Stomach (tissue), 9 donors: Measurements from ENCODE around the gene ATIC. TPM values are rescaled to one million over a fixed set of nuclear protein-coding genes. Genes with fewer than 3 reads are reported as not detected.

Experiments
- DNase-seq, 2 donors: peaks; one replicate each; pipeline versions ENCODE4 v3.0.0 to v3.0.0-alpha.2; 2013 to 2019
- H3K27ac ChIP-seq, 5 donors: fragments of 200-600 bp in 4 of 5; sonication (generic) in 4 of 5; one replicate each; pipeline ENCODE4 v1.5.1; 2013 to 2019; ENCODE audit warnings: mild to moderate bottlenecking in 1 of 5, moderate library complexity in 1 of 5
- H3K27me3 ChIP-seq, 3 donors: fragments of 200-600 bp; sonication (generic); one replicate each; pipeline ENCODE4 v1.5.1; 2017 to 2019; ENCODE audit warnings: mixed run types in 1 of 3
- H3K36me3 ChIP-seq, 4 donors: fragments of 200-600 bp; sonication (generic); 1 replicate in 3 of 4; 2 replicates in 1 of 4; pipeline ENCODE4 v1.5.1; 2016 to 2019
- H3K4me1 ChIP-seq, 4 donors: fragments of 200-600 bp; sonication (generic); one replicate each; pipeline ENCODE4 v1.5.1; 2016 to 2019
- H3K4me3 ChIP-seq, 4 donors: fragments of 200-600 bp; sonication (generic) in 3 of 4; one replicate each; pipeline ENCODE4 v1.5.1; 2016 to 2019; ENCODE audit warnings: mild to moderate bottlenecking in 1 of 4
- H3K9me3 ChIP-seq, 4 donors: fragments of 200-600 bp; sonication (generic); one replicate each; pipeline ENCODE4 v1.5.1; 2016 to 2019
- CTCF ChIP-seq, 7 experiments: fragments of 450-650 bp in 4 of 7; fragments of 200-600 bp in 3 of 7; sonication (generic) in 3 of 7; IDR thresholded peaks; one replicate each; pipeline ENCODE4 v1.5.1; 2016 to 2019; ENCODE audit warnings: antibody characterized with exemption in 7 of 7, control low read depth in 2 of 7, mild to moderate bottlenecking in 1 of 7
- EP300 ChIP-seq: sonication (generic); formaldehyde crosslinking; IDR thresholded peaks from one replicate; pipeline ENCODE4 v1.6.1; 2017; ENCODE audit warnings: antibody characterized with exemption
- POLR2A ChIP-seq, 4 donors: fragments of 450-650 bp; IDR thresholded peaks; one replicate each; pipeline ENCODE4 v1.6.1; 2016; ENCODE audit warnings: antibody characterized with exemption in 4 of 4, control low read depth in 2 of 4, mild to moderate bottlenecking in 1 of 4, moderate library complexity in 1 of 4
- POLR2AphosphoS5 ChIP-seq, 3 donors: sonication (generic); formaldehyde crosslinking; IDR thresholded peaks; one replicate each; pipeline ENCODE4 v1.6.1; 2016; ENCODE audit warnings: antibody characterized with exemption in 3 of 3
- WGBS, 5 donors: extraction: QIAGEN DNeasy Blood & Tissue Kit in 3 of 5; methylation state at CpG; one replicate each; pipeline versions ENCODE4 v1.1.5 to v1.1.7; 2013 to 2018; 5-methylcytosine and 5-hydroxymethylcytosine counted together
- intact Hi-C: fragments of 100-400 bp; cut with DNase I; formaldehyde crosslinking; loops from one replicate; pipeline ENCODE4 v1.15.1; 2023; ENCODE audit warnings: low total_unique reads
- polyA plus RNA-seq, 3 donors: library from polyadenylated mRNA; stranded (reverse); fragments of 200-250 nt; gene quantifications; one replicate each; pipeline ENCODE4 v1.2.3, GENCODE V29; 2013
- total RNA-seq, 5 donors: library from RNA; depleted of rRNA; stranded (reverse); fragments of >200 nt; gene quantifications; one replicate each; pipeline versions ENCODE4 v1.1.0 to v1.2.3, GENCODE V29; 2014 to 2016
- donor health status: healthy with polysubstance abuse.
- donor health status: Bipolar disorder and iron deficiency.
- donor health status: healthy.

The ATIC gene
- total and polyA plus RNA-seq, 8 donors, result 9.4 to 125 (median 76.6) TPM

- Histone ChIP-seq H3K27me3 (no peaks in the 10 kb centered on the region), H3K4me1 (no peaks in the 10 kb centered on the region), H3K36me3 (peaks cover 0 to 96% (median 68%) of the 10 kb centered on the region in 4 donors), H3K4me3 (no peak overlapping the region), H3K9me3 (no peaks in the 10 kb centered on the region), H3K27ac (no peak overlapping the region)
- TF ChIP-seq EP300 (no peak), POLR2AphosphoS5 (IDR thresholded peaks at IDR 0.05) (no peak), POLR2A (IDR thresholded peaks at IDR 0.05) (no peak), CTCF (IDR thresholded peaks at IDR 0.05) (no peak)
- intact Hi-C loops, result no loop called here
- no peak for DNase-seq
- WGBS, 5 donors, result 83 to 92% (median 90%) methylated on average over 2 of the region's 2 CpGs
Measured at GRCh38 chr2:215390550-215390913, 78.7 kb downstream of the ATIC start.

GRCh38 chr2:215391531-215391930 lies 79.7 kb downstream of the ATIC start:
- Histone ChIP-seq H3K4me1 (peaks cover 0 to 1% (median under 1%) of the 10 kb centered on the region in 4 donors), H3K9me3 (no peaks in the 10 kb centered on the region), H3K36me3 (peaks cover 0 to 91% (median 65%) of the 10 kb centered on the region in 4 donors), H3K4me3 (no peak overlapping the region), H3K27me3 (no peaks in the 10 kb centered on the region), H3K27ac (no peak overlapping the region)
- WGBS, 5 donors, result 67 to 86% (median 81%) methylated on average over 5 of the region's 5 CpGs
- no peak for DNase-seq
- no peak for TF ChIP-seq EP300
- TF ChIP-seq CTCF (IDR thresholded peaks at IDR 0.05), result no peak
- intact Hi-C loops, result no loop called here

- Histone ChIP-seq H3K9me3 (no peaks in the 10 kb centered on the region), H3K27ac (no peak overlapping the region), H3K4me3 (no peak overlapping the region), H3K27me3 (no peaks in the 10 kb centered on the region), H3K36me3 (peaks cover 0 to 90% (median 64%) of the 10 kb centered on the region in 4 donors), H3K4me1 (peaks cover 0 to 8% (median 3%) of the 10 kb centered on the region in 4 donors)
- DNase-seq, result no peak
- TF ChIP-seq CTCF (IDR thresholded peaks at IDR 0.05), result no peak
- no peak for TF ChIP-seq POLR2AphosphoS5 (IDR thresholded peaks at IDR 0.05)
- TF ChIP-seq POLR2A (IDR thresholded peaks at IDR 0.05), result no peak
- TF ChIP-seq EP300, result no peak
- intact Hi-C loops, result no loop called here
Measured at GRCh38 chr2:215392164-215392563, 80.3 kb downstream of the ATIC start.

- no peak overlapping the region for H3K27ac ChIP-seq
Measured at GRCh38 chr2:215392687-215393270, 80.9 kb downstream of the ATIC start.

More at GRCh38 chr2:215392687-215393270, 80.9 kb downstream of the ATIC start:
- no peak for TF ChIP-seq EP300
- no peak for TF ChIP-seq POLR2A (IDR thresholded peaks at IDR 0.05)
- TF ChIP-seq POLR2AphosphoS5 (IDR thresholded peaks at IDR 0.05), result no peak
- TF ChIP-seq CTCF (IDR thresholded peaks at IDR 0.05), result no peak
- DNase-seq, result no peak
- no peak overlapping the region for H3K4me3 ChIP-seq
- no peaks in the 10 kb centered on the region for H3K27me3 ChIP-seq
- H3K9me3 ChIP-seq, result no peaks in the 10 kb centered on the region
- intact Hi-C loops, result no loop called here
- WGBS, 5 donors, result 94 to 97% (median 96%) methylated on average over 12 of the region's 12 CpGs
- peaks cover 0 to 12% (median 4%) of the 10 kb centered on the region in 4 donors for H3K4me1 ChIP-seq
- peaks cover 0 to 90% (median 64%) of the 10 kb centered on the region in 4 donors for H3K36me3 ChIP-seq
